ENCODE data around the gene CAMK1.

DNA sequence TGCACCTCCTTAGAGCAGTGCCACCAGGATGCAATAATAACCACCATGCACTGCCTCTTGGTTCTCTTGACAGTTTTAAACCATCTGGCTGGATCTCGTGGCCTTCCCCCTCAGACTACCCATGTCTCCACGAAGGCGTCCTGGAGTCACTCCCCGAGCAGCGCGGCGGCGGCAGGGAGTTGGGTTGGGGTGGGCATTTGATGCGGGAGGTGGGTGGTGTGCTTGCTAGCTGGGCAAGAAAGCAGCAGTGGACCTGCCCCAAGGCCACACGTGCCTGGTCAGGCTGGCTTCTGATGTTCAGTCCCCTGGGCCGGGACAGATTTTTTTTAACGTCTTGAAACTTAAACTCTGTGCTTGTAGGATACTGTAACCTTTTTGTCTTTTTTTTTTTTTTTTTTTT is 36.4 kb upstream of the CAMK1 start:
- TF ChIP-seq, protein P1, sequence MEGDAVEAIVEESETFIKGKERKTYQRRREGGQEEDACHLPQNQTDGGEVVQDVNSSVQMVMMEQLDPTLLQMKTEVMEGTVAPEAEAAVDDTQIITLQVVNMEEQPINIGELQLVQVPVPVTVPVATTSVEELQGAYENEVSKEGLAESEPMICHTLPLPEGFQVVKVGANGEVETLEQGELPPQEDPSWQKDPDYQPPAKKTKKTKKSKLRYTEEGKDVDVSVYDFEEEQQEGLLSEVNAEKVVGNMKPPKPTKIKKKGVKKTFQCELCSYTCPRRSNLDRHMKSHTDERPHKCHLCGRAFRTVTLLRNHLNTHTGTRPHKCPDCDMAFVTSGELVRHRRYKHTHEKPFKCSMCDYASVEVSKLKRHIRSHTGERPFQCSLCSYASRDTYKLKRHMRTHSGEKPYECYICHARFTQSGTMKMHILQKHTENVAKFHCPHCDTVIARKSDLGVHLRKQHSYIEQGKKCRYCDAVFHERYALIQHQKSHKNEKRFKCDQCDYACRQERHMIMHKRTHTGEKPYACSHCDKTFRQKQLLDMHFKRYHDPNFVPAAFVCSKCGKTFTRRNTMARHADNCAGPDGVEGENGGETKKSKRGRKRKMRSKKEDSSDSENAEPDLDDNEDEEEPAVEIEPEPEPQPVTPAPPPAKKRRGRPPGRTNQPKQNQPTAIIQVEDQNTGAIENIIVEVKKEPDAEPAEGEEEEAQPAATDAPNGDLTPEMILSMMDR (conservative IDR thresholded peaks at IDR 0.05 in 1 of 2, IDR thresholded peaks at IDR 0.05 in 1 of 2; ENCODE audit: low read depth in 1 of 2, low read length in 2 of 2): no peak
- TF ChIP-seq EZH2 (IDR thresholded peaks at IDR 0.05; ENCODE audit: low read length, missing control alignments): no peak
